DMS53 (cell line): ENCODE data around the gene NRGN.

Source experiments
- DNase-seq: peaks from one replicate; lab custom pipeline; 2025; lab: John Stamatoyannopoulos, UW

NRGN gene

GRCh38 chr11:124791626-124792341, 52.0 kb downstream of the NRGN start:
- DNase-seq = peak; percentile 23

DNA sequence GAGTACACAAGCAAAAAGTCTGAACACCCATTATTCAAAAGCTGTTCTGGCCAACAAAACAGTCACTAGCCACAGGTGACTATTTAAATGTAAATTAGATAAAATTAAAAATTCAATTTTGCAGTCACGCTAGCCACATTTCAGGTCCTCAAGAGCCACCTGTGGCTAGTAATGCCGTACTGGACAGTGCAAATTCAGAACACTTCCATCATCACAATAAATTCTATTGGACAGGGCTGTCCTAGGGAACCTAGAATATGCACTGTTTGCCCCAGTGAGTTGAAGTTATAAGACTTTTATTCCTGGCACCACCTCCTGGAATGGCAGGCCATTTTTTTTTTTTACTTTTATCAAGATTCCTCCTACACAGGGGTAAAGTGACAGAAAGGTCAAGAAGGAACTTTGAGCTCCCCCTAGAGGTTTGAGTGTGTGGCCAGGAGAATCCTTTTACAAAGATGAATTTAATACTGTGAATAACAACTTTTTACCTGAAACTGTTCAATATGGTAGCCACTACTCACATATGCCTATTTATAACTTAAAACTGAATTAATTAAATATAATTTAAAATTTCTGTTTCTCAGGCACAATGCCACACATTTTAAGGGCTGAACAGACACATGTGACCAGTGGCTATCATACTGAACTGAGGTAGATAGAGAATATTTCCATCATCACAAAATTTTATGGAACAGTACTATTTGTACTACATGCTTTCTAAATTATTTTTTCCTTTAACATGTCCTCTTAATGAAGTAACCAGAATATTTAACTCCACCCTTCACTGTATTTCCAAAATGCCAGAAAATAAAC, 53.9 kb downstream of the NRGN start:
- DNase-seq = peak; percentile 79

- no peak for DNase-seq
These were observed 56.6 kb downstream of the NRGN start for GRCh38 chr11:124796312-124796711.
